Common myeloid progenitor, CD34-positive (primary cell): ENCODE measurements around the gene AFTPH.
A peak's percentile ranks its signal among the peaks of the same experiment; 100 is the strongest.

Experiments
- CTCF ChIA-PET: fragments of 350-600 bp; sonication (Branson Sonifier 250); formaldehyde crosslinking; loops from one replicate; lab custom pipeline; 2021; ENCODE audit warnings: antibody characterized with exemption; lab: Charles Lee
- POLR2A ChIA-PET: fragments of 350-600 bp; sonication (Branson Sonifier 250); formaldehyde crosslinking; loops from one replicate; lab custom pipeline; 2021; ENCODE audit warnings: antibody characterized with exemption; lab: Charles Lee
- DNase-seq, 3 donors: peaks; one replicate each; pipeline versions ENCODE4 v3.0.0 to v3.0.0-alpha.2; 2013
- H3K27ac ChIP-seq, 2 experiments: 1 replicate in 1 of 2; 2 replicates in 1 of 2; pipeline ENCODE4 v1.7.0; 2013; ENCODE audit warnings: inconsistent platforms in 2 of 2, low read length in 2 of 2, mild to moderate bottlenecking in 2 of 2, low read depth in 1 of 2, moderate library complexity in 1 of 2; ENCODE audit not compliant: severe bottlenecking in 2 of 2, insufficient read depth in 1 of 2, poor library complexity in 1 of 2
- H3K27me3 ChIP-seq, 5 experiments: replicated peaks in 2 of 5; 1 replicate in 3 of 5; 2 replicates in 2 of 5; pipeline versions ENCODE4 v1.6.1 to v1.7.0; 2013; ENCODE audit warnings: low read length in 4 of 5, mild to moderate bottlenecking in 2 of 5, moderate library complexity in 2 of 5, inconsistent platforms in 1 of 5; ENCODE audit not compliant: insufficient read depth in 5 of 5, control insufficient read depth in 4 of 5
- H3K36me3 ChIP-seq, 4 experiments: 1 replicate in 2 of 4; 2 replicates in 2 of 4; pipeline versions ENCODE4 v1.6.1 to v1.7.0; 2013; ENCODE audit warnings: low read length in 3 of 4, control low read depth in 1 of 4, mild to moderate bottlenecking in 1 of 4; ENCODE audit not compliant: control insufficient read depth in 4 of 4, insufficient read depth in 4 of 4
- H3K4me1 ChIP-seq, 4 experiments: 1 replicate in 3 of 4; 2 replicates in 1 of 4; pipeline versions ENCODE4 v1.6.1 to v1.7.1; 2013; ENCODE audit warnings: low read length in 3 of 4, mild to moderate bottlenecking in 3 of 4, control low read depth in 1 of 4, inconsistent platforms in 1 of 4, moderate library complexity in 1 of 4; ENCODE audit not compliant: control insufficient read depth in 4 of 4, insufficient read depth in 4 of 4; ENCODE audit errors: control extremely low read depth in 1 of 4
- H3K4me3 ChIP-seq, 7 experiments: 1 replicate in 4 of 7; 2 replicates in 3 of 7; pipeline versions ENCODE4 v1.5.1 to v1.7.0; 2013; ENCODE audit warnings: mild to moderate bottlenecking in 7 of 7, low read length in 6 of 7, moderate library complexity in 6 of 7, inconsistent platforms in 2 of 7, low read depth in 2 of 7, control low read depth in 1 of 7; ENCODE audit not compliant: insufficient read depth in 4 of 7, control insufficient read depth in 1 of 7; ENCODE audit errors: extremely low read depth in 1 of 7
- H3K9me3 ChIP-seq, 5 experiments: 1 replicate in 4 of 5; 2 replicates in 1 of 5; pipeline versions ENCODE4 v1.6.1 to v1.7.1; 2013; ENCODE audit warnings: low read length in 4 of 5, mild to moderate bottlenecking in 2 of 5, inconsistent platforms in 1 of 5, low read depth in 1 of 5, moderate library complexity in 1 of 5; ENCODE audit not compliant: control insufficient read depth in 4 of 5, insufficient read depth in 2 of 5; ENCODE audit errors: control extremely low read depth in 1 of 5
- WGBS: methylation state at CpG from one replicate; pipeline ENCODE4 v1.1.5; 2013; ENCODE audit not compliant: insufficient coverage; 5-methylcytosine and 5-hydroxymethylcytosine counted together

The AFTPH gene

GRCh38 chr2:64581777-64582539, 57.8 kb downstream of the AFTPH start:
- ChIA-PET CTCF (interaction anchor here (1.0 to 2.9 kb wide), 7 partner anchors 9 to 294 kb away, joined by 3 to 7 read pairs (median 4); no protein-coding TSS in a partner anchor), POLR2A (no interaction called here)
- Histone ChIP-seq H3K9me3 (no peaks in the 10 kb centered on the region), H3K27ac (no peak overlapping the region), H3K4me3 (no peak overlapping the region), H3K4me1 (peaks cover 0 to under 1% (median 0%) of the 10 kb centered on the region in 4 experiments), H3K27me3 (no peaks in the 10 kb centered on the region), H3K36me3 (peaks cover 16 to 55% (median 34%) of the 10 kb centered on the region in 4 experiments)
- DNase-seq = no peak
- WGBS = 100% methylated on average over 1 of the region's 1 CpG

- ChIA-PET POLR2A (no interaction called here), CTCF (interaction anchor here (0.6 to 2.9 kb wide), 6 partner anchors 10 to 558 kb away, joined by 3 to 7 read pairs (median 4); no protein-coding TSS in a partner anchor)
- H3K27me3 ChIP-seq = no peaks in the 10 kb centered on the region
- no CpG with 5 or more reads among the region's 5 CpGs for WGBS
- H3K4me3 ChIP-seq = no peak overlapping the region
- DNase-seq = no peak
- H3K4me1 ChIP-seq = peaks cover 0 to 3% (median 0%) of the 10 kb centered on the region in 4 experiments
- no peaks in the 10 kb centered on the region for H3K9me3 ChIP-seq
- no peak overlapping the region for H3K27ac ChIP-seq
- peaks cover 8 to 50% (median 30%) of the 10 kb centered on the region in 4 experiments for H3K36me3 ChIP-seq
Measured at GRCh38 chr2:64582774-64583340, 58.7 kb downstream of the AFTPH start.

GRCh38 chr2:64586054-64586453, 61.9 kb downstream of the AFTPH start:
- Histone ChIP-seq H3K27me3 (no peaks in the 10 kb centered on the region), H3K4me3 (no peak overlapping the region), H3K36me3 (peaks cover 7 to 46% (median 29%) of the 10 kb centered on the region in 4 experiments), H3K27ac (no peak overlapping the region), H3K4me1 (peaks cover 0 to 3% (median 0%) of the 10 kb centered on the region in 4 experiments), H3K9me3 (no peaks in the 10 kb centered on the region)
- no peak for DNase-seq
- 100% methylated on average over 2 of the region's 4 CpGs for WGBS
- POLR2A ChIA-PET = interaction anchor here (1.2 kb wide), 1 partner anchor 60 kb away, joined by 3 read pairs; no protein-coding TSS in a partner anchor
- CTCF ChIA-PET = interaction anchor here (0.8 to 7.6 kb wide), 23 partner anchors 10 to 454 kb away, joined by 3 to 61 read pairs (median 8); partner anchors contain the start of gene SERTAD2

GRCh38 chr2:64586883-64587481, 62.9 kb downstream of the AFTPH start:
- Histone ChIP-seq H3K4me1 (peaks cover 0 to 10% (median 0%) of the 10 kb centered on the region in 4 experiments), H3K27ac (no peak overlapping the region), H3K9me3 (no peaks in the 10 kb centered on the region), H3K36me3 (peaks cover 7 to 50% (median 35%) of the 10 kb centered on the region in 4 experiments), H3K27me3 (no peaks in the 10 kb centered on the region), H3K4me3 (no peak overlapping the region)
- POLR2A ChIA-PET = interaction anchor here (0.6 to 1.2 kb wide), 3 partner anchors 20 to 63 kb away, joined by 3 read pairs; partner anchors contain the start of gene AFTPH
- CTCF ChIA-PET = interaction anchor here (0.7 to 7.6 kb wide), 35 partner anchors 9 to 453 kb away, joined by 3 to 61 read pairs (median 6); partner anchors contain the start of gene SERTAD2
- 35% methylated on average over 4 of the region's 6 CpGs for WGBS
- peak; percentile 65 to 81 (median 75) for DNase-seq

- peaks cover 4 to 49% (median 33%) of the 10 kb centered on the region in 4 experiments for H3K36me3 ChIP-seq
- H3K27ac ChIP-seq = no peak overlapping the region
- no peaks in the 10 kb centered on the region for H3K27me3 ChIP-seq
- no peaks in the 10 kb centered on the region for H3K9me3 ChIP-seq
- H3K4me1 ChIP-seq = peaks cover 0 to 10% (median 0%) of the 10 kb centered on the region in 4 experiments
- CTCF ChIA-PET = interaction anchor here (0.9 to 7.6 kb wide), 29 partner anchors 8 to 452 kb away, joined by 3 to 61 read pairs (median 6); partner anchors contain the start of gene SERTAD2
- POLR2A ChIA-PET = interaction anchor here (0.6 kb wide), 1 partner anchor 64 kb away, joined by 3 read pairs; the partner anchor contains the start of gene AFTPH
- no peak overlapping the region for H3K4me3 ChIP-seq
- DNase-seq = no peak
Measured at GRCh38 chr2:64587561-64587960, 63.4 kb downstream of the AFTPH start.

DNA sequence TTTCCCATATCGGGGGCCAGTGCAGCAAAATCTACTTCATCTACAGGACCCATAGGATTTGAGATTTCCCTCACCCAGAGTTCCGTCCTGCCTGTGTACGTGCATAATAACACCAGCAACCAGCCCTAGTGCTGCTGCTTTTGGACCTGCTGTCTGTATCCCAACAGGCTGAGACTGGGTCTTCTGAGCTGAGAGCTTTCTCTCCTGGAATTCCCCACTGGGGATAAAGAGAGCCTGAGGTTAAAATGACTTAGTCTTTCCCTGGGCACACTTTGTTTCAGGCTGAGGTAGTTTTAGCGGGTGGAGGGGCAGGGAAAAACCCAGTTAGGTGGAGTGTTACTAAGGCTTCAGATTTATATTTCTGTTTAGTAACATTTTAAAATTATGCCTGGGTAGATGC, 67.1 kb downstream of the AFTPH start:
- Histone ChIP-seq H3K4me1 (peaks cover 0 to 14% (median 5%) of the 10 kb centered on the region in 4 experiments), H3K36me3 (peaks cover 4 to 42% (median 23%) of the 10 kb centered on the region in 4 experiments), H3K27me3 (no peaks in the 10 kb centered on the region), H3K27ac (no peak overlapping the region), H3K9me3 (no peaks in the 10 kb centered on the region), H3K4me3 (no peak overlapping the region)
- DNase-seq = no peak
- ChIA-PET CTCF (interaction anchor here (1.0 to 7.6 kb wide), 6 partner anchors 14 to 277 kb away, joined by 3 to 61 read pairs (median 5); no protein-coding TSS in a partner anchor), POLR2A (no interaction called here)
- WGBS = 94% methylated on average over 4 of the region's 4 CpGs
